Left ventricle myocardium inferior (tissue), 1 donor: ENCODE measurements around the gene THAP2. TPM values are rescaled to one million over a fixed set of nuclear protein-coding genes. Genes with fewer than 3 reads are reported as not detected.
A peak's percentile ranks its signal among the peaks of the same experiment; 100 is the strongest.

Experiments
- DNase-seq: peaks from one replicate; pipeline ENCODE4 v3.0.0-alpha.2; 2020
- H3K27ac ChIP-seq: fragments of 200-600 bp; replicated peaks from 2 replicates; pipeline ENCODE4 v1.8.0; 2021
- H3K27me3 ChIP-seq: fragments of 200-600 bp; 2 replicates; pipeline ENCODE4 v1.8.0; 2021; ENCODE audit warnings: low read depth
- H3K36me3 ChIP-seq: fragments of 200-600 bp; 2 replicates; pipeline ENCODE4 v1.8.0; 2021
- H3K4me1 ChIP-seq: fragments of 200-600 bp; 2 replicates; pipeline ENCODE4 v1.8.0; 2021
- H3K4me3 ChIP-seq: fragments of 200-600 bp; 2 replicates; pipeline ENCODE4 v1.8.0; 2021; ENCODE audit warnings: mild to moderate bottlenecking, moderate library complexity
- H3K9me3 ChIP-seq: fragments of 200-600 bp; replicated peaks from 2 replicates; pipeline ENCODE4 v1.8.0; 2021
- CTCF ChIP-seq: fragments of 200-600 bp; IDR thresholded peaks from 2 replicates; pipeline ENCODE4 v1.8.0; 2021; ENCODE audit warnings: antibody characterized with exemption, mild to moderate bottlenecking, borderline replicate concordance
- intact Hi-C: fragments of 100-400 bp; cut with micrococcal nuclease; formaldehyde crosslinking; loops from one replicate; pipeline ENCODE4 v1.11.0; 2022
- total RNA-seq: library from RNA; stranded (reverse); fragmentation: NEBNext Ultra II Directional; extraction: Animal tissue kit (Norgen Biotek cat#: 25700); gene quantifications from one replicate; pipeline ENCODE4 v1.2.1, GENCODE V29; 2021
- donor health status: DM: no; HTN: yes; CAD: no; lungs with severe emphysema.

Gene THAP2
- total RNA-seq, 1 donor from 2014 or later = 6.6 TPM

GRCh38 chr12:71627438-71628002 lies 36.6 kb upstream of the THAP2 start:
- TF ChIP-seq CTCF = no peak
- H3K4me3 ChIP-seq = no peak overlapping the region
- H3K9me3 ChIP-seq = no peaks in the 10 kb centered on the region
- H3K36me3 ChIP-seq = peaks cover 93% of the 10 kb centered on the region
- no peaks in the 10 kb centered on the region for H3K27me3 ChIP-seq
- H3K4me1 ChIP-seq = peaks cover 21% of the 10 kb centered on the region
- DNase-seq = no peak
- intact Hi-C loops = no loop called here
- no peak overlapping the region for H3K27ac ChIP-seq

GRCh38 chr12:71636704-71637115 lies 27.4 kb upstream of the THAP2 start:
- H3K36me3 ChIP-seq = peaks cover 84% of the 10 kb centered on the region
- no peaks in the 10 kb centered on the region for H3K9me3 ChIP-seq
- H3K4me3 ChIP-seq = no peak overlapping the region
- intact Hi-C loops = no loop called here
- no peaks in the 10 kb centered on the region for H3K27me3 ChIP-seq
- peak; percentile 79 for TF ChIP-seq CTCF
- H3K27ac ChIP-seq = no peak overlapping the region
- H3K4me1 ChIP-seq = no peaks in the 10 kb centered on the region
- no peak for DNase-seq

GRCh38 chr12:71638499-71638898 lies 25.6 kb upstream of the THAP2 start:
- Histone ChIP-seq H3K27ac (no peak overlapping the region), H3K4me1 (no peaks in the 10 kb centered on the region), H3K27me3 (no peaks in the 10 kb centered on the region), H3K36me3 (peaks cover 84% of the 10 kb centered on the region), H3K9me3 (no peaks in the 10 kb centered on the region), H3K4me3 (no peak overlapping the region)
- no peak for TF ChIP-seq CTCF
- DNase-seq = no peak
- intact Hi-C loops = no loop called here

- Histone ChIP-seq H3K4me1 (no peaks in the 10 kb centered on the region), H3K36me3 (peaks cover 84% of the 10 kb centered on the region), H3K4me3 (no peak overlapping the region), H3K27ac (no peak overlapping the region), H3K9me3 (no peaks in the 10 kb centered on the region), H3K27me3 (no peaks in the 10 kb centered on the region)
- no peak for DNase-seq
- intact Hi-C loops = no loop called here
- no peak for TF ChIP-seq CTCF
These were observed 24.8 kb upstream of the THAP2 start for GRCh38 chr12:71639341-71639760.

GRCh38 chr12:71640316-71640715 lies 23.8 kb upstream of the THAP2 start:
- intact Hi-C loops = loop anchor here (10.0 kb wide), 1 partner anchor 114 kb away; the partner anchor contains the start of gene RAB21

More at GRCh38 chr12:71640316-71640715, 23.8 kb upstream of the THAP2 start:
- H3K27ac ChIP-seq = no peak overlapping the region
- no peak for DNase-seq
- no peaks in the 10 kb centered on the region for H3K27me3 ChIP-seq
- peaks cover 84% of the 10 kb centered on the region for H3K36me3 ChIP-seq
- TF ChIP-seq CTCF = no peak
- no peak overlapping the region for H3K4me3 ChIP-seq
- peaks cover 3% of the 10 kb centered on the region for H3K4me1 ChIP-seq
- H3K9me3 ChIP-seq = no peaks in the 10 kb centered on the region
